ENCODE results near the gene PTPRZ1.

PTPRZ1 gene

DNA sequence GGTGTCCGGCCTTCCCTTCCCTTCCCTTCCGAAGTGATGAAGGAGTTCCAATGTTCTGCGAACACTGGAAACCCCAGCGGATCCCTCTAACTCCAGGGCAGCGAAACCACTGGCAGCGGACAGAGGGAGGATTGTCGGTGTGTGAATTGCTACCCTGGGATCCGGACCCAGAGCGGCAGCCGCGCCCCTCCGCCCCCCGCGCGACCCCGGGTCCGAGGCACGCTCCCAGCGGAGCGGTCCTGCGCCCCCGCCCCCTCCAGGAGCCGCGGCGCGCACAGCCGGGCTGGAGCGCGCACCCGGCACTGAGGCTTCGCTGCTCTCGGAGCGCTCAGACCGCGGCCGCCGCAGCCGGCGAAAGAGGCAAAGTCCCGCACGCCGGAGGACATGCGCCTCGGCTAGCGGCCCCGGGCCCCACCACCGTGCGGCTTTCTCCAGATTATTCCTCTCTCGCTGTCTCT lies at the start of gene PTPRZ1:
TSS of gene PTPRZ1 (plus strand) at position 331 of the 458 bp plus-strand sequence. CDS start 339 bp downstream, outside the sequence.
- no peak for DNase-seq

DNA sequence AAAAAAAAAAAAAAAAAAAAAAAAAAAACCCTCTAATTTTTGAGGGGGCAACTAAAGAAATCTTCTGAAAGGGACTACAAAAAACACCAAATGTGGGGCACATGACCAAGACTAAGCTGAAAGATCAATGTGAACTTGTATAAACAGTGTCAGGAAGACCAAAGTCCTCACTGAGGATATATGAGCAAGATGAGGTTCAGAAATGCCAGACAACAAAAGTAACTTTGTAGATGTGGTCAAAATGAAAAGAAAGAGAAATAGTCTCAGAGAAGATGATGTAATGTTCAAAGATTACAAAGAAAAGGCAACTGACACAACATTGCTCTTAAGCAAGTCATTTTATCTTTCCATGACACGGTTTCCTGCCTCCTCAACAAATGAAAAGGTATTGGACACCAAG lies 48.7 kb upstream of the PTPRZ1 start:
- no peak for DNase-seq

DNA sequence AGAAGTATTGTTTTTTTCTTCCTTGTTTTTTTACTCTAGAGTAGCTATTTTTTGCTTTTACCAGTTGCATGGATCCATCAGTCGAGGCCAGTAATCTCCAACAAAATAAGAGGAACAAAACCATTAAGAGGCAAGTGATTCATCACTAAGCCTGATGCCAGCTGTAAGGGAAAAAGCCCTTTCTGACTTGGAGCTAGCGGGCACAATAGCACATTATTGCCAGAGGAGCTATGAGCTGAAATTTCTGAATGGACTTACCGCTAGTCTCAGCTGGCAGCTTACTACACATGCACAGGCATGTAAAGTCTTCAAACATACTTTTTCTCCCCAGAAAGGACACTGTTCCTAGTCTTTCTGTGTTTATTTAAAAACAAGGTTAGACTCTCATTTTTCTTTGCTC lies 41.6 kb upstream of the PTPRZ1 start:
- no peak for DNase-seq

DNA sequence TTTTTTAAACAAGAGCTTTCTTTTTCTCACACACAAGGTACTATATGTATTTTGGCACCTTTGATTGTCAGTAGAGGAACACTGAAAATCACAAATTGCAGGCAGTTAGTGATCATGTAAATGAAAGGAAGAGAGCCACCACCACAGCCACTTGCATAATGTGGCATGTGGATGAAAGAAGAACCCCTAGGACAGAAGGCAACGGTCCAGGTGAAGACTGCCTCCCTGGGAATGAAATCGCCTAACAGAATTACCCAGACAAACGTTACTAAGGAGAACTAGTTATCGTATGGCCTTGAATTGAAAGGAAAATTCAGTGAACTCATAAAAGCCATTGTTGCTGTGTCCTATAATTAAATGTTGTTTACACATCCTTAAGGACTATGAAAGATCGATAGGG lies 41.2 kb upstream of the PTPRZ1 start:
- DNase-seq: no peak

DNA sequence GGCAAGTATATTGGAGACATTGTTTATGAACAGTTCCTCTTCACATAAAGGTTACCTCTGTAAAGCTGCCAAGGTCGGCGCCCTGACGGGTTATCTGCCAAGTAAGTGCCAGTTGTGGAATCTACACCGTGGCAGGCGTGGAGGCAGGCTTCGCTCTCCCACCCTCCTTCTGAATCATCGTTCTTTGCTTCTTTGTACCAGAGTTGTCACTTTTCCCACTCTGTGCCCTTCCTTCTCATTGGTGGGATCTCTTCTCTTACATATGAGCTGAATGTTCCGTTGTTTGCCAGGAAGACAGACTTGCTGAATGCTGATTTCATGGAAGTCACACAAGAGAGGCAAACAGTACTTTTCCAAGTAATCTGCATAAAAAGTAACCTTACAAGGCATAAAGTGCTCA lies 40.6 kb upstream of the PTPRZ1 start:
- DNase-seq: no peak

DNA sequence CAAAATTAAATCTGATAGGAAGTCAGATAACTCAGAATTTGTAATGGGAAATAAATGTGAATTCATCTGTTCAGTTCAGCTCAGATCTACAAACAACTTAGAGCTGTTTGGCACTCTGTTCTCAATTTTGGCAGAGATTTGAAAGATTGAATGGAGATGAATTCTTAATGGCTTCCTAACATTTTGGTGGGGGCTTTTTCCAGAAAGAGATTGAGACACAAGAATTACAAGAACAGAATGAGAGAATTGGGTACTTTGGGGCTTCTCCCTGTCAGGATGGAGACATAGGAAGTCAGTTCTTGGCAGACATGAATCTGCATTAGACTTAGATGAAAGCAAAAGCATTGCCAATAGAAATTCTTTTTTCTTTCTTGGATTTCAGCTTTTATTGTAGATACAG lies 39.0 kb upstream of the PTPRZ1 start:
- no peak for DNase-seq

DNA sequence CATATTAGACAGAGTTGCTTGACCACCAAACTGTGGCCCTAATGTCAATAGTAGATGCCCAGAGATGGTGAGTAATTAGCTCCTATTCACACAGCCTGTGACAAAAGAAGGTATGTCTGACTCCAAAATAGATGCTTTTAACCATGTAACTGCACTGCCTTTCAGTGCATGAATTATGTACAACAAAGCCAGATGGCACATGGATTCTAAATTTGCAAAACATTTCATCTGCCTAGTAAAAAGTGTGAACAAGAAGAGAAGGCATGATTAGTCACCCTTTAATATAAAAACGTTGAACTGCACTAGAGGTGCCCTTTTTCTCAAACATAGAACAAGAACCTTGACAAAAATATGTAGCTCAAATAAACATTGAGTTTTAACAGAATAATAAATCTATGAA lies 35.5 kb upstream of the PTPRZ1 start:
- DNase-seq: no peak

DNA sequence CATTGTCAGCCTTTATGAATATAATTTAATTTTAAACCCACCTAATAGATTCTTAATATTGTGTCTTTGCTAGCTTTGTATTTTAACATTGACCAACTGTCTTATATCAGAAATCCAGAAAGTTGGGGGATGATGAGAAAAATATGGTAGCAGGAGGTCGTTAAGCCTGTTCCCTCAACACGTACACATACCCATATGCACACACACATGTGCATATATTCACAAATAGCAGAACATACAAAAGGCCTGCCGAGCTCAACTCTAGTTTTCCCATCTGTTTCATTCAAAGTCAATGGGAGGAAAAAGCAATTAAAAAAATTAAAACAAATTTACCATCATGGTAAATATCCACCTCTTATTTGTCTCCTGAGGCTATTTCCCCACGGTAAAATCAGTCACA lies 25.9 kb upstream of the PTPRZ1 start:
- no peak for DNase-seq

DNA sequence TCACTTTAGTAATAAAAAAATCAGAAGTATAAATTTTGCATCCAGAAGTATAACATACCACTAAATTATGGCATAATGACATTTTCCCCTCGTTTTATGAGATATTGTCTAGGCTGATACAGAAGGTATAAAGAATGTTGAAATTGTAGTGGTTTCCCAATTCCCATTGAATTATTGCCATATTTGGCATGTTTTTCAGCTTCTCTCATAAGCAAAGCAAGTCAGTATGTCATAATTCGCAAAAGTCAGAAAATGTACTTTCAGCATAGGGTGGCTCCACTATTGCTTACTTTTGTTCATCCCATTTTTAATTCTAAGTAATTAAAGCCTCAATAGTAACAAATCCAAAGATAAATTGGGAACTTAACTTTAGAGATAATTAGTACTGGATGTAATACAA lies 19.7 kb upstream of the PTPRZ1 start:
- DNase-seq: no peak

DNA sequence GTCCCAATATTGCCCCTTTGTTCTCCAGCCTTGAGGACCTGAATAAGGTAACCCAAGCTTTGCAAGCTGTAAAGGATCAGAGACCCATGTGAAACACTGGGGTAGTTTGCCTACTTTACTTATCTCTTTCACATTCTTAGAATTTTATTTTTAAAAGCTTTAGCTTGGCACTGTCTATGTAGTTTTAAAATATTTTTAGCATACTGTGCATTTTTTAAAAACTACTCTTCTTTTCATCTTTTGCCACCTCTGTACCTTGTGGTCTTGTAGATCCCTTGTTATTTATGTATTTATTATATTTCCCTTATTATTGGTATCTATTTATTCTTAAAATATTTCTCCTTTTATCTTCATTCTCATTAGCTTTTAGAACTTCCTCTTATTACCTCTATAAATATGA lies 12.0 kb upstream of the PTPRZ1 start:
- DNase-seq: no peak

DNA sequence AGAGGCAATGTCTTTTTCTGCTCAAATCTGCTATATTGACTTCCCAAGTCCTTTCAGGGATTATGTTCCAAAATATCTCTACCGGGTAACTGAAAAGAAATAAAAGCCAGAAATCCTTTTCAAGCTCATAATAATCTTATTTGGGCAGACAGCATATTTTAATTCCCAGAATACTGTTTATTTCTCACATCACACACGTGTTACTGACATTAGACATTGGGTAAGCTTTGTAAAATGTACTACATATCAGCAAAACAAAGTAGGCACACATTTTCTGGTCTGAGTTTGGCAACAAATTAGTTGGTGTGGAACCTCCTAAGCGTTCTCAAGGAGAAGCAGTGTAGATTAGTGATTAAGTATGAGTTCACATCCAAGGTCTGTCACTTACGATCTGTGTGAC lies 10.4 kb upstream of the PTPRZ1 start:
- DNase-seq: no peak

DNA sequence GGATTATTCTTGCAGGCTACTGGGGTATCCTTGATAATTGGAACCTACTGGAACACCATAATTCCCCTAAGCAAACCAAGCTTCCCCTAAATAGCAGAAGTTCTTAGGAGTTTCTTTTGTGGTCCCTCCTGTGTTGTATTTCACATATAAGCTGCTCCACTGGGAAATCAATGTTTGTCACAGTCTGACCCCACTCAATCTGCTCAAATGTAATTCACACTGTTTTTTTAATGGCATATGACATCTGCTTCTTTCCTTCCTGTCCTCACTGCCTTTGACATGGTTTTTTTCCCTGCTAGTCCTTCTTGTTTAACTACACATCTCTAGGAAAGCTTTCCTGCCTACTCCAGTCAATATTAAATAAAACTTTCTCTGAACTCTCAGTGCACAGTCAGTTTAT lies 1.8 kb upstream of the PTPRZ1 start:
- no peak for DNase-seq

DNA sequence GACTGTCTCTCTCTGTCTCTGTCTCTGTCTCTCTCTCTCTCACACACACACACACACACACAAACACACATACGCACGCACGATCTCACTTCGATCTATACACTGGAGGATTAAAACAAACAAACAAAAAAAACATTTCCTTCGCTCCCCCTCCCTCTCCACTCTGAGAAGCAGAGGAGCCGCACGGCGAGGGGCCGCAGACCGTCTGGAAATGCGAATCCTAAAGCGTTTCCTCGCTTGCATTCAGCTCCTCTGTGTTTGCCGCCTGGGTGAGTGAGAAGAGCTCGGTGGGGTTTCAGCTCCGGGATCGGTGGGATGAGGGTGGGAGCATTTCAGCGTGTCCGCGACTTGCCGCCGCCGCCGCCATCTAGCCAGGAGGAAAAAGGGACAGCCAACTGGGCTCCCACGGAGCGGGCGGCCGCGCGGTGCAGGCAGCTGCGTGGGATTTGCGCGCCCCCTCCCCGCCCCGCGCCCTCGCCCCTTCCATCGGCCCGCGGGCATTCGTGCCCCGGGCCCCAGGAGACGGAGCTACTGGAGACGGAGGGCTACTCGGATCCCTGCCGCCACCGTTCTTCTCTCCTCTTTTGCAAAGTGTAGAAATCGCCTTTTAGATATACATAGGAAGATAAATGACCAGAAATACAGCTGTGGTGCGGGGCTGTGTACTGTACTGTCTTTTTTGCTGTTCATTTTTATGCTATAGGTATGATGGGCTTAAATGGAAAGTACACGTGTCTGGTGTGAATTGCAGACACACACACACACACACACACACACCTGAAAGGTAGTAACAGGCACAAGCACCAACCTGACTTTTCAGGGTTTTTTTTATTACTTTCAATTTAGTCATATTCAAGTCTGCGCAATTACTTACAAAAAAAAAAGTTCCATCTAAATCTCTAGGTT lies 581 bp downstream of the PTPRZ1 start:
- no peak for DNase-seq

DNA sequence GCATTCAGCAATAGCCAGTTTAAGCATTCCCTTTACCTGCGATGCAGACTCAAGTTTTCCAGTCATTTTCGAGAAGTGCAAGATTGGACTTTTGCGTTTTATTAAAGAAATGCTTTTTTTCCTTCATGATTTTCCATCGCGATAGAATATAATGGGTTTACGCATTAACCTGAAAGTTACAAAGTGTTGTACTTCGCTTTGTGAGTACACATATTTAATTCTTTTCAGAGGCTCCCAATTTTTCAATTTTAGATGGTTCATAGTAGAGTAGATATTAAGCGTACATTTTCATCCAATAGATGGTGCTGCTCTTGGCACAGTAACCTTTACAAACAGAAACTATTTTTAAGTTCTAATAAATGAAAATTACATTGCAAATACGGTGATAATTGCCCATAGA lies 1.3 kb downstream of the PTPRZ1 start:
- DNase-seq: no peak

DNA sequence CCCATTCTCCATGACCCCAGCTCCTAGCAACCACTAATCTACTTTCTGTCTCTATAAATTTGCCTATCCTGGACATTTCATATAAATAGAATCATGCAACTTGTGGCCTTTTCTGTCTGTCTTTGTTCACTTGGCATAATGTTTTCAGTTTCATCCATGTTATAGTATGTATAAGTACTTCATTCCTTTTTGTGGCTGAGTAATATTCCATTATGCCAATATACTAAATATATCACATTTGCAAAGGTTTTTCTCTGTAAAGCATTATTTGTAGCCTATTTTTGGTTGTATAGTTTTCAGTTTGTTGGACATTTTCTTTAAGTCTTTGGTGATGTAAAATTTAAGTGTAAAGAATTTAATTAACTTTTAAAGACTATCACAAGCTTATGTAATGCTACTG lies 2.2 kb downstream of the PTPRZ1 start:
- no peak for DNase-seq

DNA sequence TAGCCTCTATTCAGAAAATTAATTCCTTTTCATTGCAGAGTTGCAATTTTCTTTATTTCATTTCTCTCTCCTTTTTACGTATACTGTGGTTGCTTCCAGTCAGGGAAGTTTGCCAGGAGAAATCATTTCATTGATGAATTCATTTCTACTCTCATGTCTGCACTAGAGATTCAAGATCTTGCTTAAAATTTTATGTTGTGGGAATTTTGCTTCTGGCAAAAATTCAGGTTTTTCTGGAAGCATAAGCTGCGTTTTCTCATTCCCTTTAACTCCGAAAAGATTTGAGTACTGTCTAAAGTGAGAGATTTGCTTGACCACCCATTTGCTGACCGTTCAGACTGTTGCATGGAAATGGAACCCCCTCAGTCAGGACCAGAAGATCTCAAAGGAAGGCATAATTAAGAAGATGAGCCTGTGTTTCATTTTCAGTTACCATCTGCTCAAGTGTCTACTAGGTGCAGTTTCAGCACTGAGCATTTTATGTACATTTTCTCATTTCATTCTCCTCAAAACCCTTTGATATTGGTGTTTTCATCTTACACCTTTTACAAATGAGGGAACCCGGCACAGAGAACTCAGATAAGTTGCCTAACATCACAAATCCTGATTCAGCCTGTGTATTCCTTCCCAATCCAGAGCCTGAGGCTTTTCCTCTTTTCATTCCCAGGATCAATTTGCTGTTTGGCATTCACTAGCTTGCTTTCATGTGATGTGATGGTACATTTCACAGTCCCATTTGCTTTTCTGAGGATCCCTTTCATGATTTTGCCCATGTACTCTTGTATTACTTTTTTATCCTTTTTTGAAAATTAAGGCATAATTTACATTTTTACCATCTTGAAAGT lies 3.9 kb downstream of the PTPRZ1 start:
- no peak for DNase-seq

DNA sequence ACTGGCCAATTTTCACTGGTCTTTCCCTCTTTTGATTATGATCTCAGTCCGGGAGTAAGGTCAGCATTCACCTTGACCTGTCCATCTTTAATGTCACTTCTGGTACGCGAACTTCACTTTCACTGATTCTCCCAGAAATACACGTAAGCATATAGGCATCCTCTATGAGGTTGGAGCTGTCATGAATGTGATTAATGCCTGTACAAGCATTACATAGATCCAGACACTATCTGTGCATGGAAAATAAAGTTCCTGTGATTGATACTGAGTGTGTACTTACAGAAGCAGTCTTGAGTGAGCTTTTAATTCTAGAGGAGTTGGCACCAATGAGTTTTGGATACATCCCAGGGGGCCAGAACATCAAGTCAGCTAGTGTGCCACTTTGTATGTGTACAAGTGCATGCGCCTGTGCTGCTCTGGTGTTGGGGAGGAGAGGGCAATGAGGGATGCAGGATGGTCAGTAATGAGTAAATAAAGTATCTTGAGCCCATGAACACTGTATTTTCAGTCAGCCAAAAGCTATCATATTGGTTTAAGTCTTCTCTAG lies 6.0 kb downstream of the PTPRZ1 start:
- DNase-seq: no peak

DNA sequence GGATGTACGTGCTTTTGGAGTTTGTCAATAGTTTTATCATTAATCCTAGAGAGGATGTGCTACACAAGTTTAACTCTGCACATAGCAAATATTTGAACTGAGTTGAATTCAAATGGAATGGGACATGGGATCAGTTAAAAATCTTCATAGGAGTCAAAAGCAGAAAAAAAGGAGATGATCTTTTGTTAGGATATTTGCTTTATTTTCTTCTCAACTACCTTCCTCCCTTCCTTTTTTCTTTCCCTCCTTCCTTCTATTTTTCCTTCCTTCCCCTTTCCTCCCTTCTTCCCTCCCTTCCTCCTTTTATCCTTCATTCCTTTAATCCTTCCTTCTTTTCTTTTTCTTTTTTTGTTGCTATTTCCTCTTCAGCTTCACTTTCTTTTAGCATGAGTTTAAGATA lies 6.6 kb downstream of the PTPRZ1 start:
- DNase-seq: no peak

DNA sequence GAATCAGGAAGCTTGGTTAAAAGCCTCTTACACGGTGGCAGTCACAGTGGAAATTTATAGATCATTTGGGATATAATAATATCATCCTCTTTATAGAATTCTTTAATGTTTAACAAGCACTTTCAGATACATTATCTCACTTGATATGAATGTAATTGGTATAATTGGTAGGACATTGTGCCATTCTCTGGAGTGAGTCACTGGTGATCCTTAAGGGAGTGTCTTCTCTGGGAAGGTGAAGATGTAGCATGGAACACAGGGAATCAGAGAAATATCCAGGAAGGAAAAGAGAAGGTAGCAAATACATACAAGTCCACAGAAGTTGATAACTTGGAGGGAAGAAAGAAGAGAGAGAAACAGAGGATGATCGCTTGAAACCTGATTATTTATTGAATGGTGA lies 9.8 kb downstream of the PTPRZ1 start:
- DNase-seq: no peak

DNA sequence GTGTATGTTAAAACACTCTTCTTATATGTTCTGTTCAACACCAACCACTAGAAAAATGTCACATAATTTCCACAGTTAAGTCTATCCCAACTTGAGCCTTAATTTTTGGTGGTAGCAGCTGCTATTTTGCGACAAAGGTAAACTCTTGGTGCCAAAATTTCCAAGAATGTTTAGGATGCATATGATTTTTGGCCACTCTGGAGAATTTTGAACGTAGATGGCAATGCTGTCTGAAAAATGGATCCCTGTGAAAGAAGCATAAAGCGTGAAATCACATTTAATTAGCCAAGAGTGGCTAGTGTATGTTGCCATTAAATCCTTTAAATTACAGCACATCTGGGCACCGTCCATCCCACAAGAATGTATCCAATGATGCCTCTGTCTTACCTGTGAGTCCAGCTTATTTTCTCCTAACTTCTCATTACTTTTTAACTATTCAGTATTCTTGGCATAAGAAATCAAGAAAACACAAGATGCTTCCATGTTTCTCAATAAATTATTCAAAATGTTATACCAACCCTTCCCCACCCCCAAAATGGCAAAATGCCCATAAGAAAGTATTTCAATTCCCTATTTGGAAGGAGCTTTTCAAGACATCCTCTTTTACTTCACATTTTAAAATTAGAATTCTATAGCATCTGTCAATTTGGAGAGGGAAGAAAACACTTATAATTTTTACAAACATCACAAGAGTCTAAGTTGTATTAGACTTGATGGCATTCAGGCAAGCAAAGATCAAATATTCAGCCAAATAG lies 12.4 kb downstream of the PTPRZ1 start:
- DNase-seq: no peak

DNA sequence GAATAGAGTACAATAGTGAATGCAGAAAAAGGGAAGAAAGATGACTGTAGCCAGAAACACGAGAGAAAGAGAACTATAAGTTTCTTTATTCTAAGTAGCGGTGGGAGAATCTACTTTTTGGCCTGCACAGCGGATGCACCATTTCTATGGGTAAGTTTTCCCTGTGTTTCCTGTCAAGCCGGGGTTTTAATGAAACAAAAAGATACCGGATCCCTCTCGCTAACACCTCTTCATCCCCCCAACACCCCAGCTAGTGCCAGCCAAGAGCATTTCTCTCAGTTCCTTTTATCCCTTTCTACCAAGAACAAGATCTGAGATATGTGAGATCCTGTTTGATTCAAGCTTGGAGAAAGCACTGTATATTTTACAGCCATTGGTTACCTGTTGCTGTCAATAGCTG lies 14.7 kb downstream of the PTPRZ1 start:
- DNase-seq: no peak

DNA sequence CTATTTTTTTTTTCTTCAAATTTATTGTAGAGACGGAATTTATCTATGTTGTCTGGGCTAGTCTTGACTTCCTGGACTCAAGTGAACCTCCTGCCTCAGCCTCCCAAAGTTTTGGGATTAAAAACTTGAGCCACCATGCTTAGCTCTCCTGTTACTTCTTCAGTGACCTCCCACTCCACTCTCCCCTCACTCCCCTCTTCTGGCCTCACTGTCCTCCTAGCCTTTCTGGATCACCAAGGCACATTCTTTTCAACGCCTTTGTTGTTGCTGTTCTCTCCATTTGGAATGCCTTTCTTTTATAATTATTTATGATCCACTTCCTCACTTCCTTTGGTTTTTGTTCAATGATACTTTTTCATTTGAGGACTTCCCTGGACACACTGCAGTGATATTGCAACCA lies 17.9 kb downstream of the PTPRZ1 start:
- no peak for DNase-seq

DNA sequence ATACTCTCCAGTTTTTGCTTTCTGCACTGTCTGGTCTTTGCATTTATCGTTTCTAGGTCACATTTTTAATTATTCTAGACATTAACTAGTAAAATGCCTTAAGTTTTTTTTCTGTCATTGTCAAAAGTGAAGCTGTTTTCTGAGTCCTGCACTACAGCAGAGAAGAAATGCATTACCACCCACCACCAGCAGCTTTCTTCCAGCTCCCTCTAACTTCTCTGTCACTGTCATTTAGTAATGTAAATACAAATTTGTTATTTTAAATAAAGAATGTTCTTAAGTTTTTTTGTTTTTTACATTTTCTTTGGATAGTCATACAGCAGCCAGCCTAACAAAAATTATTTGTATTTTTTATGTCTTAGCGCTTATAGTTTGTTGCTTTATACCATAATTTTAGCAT lies 18.8 kb downstream of the PTPRZ1 start:
- DNase-seq: no peak
